K562 (cell line): ENCODE measurements around the gene NTM. TPM values are rescaled to one million over a fixed set of nuclear protein-coding genes. Genes with fewer than 3 reads are reported as not detected.

Experiments
- PHB ChIP-seq: fragments of 250-450 bp; sonication (Bioruptor Pico); IDR thresholded peaks from 2 replicates; pipeline ENCODE4 v1.5.0; 2021
- PHF8 ChIP-seq: fragments of 200-600 bp; sonication (generic); IDR thresholded peaks from 2 replicates; pipeline ENCODE4 v1.6.1; 2012; ENCODE audit warnings: mixed run types, mild to moderate bottlenecking, inconsistent platforms, low read length, moderate library complexity, borderline replicate concordance
- TGIF2 ChIP-seq: sonication (generic); formaldehyde crosslinking; IDR thresholded peaks from 2 replicates; pipeline ENCODE4 v1.8.1; 2022; ENCODE audit warnings: mild to moderate bottlenecking, missing genetic modification reagents, moderate library complexity
- ZBTB7A ChIP-seq: IDR thresholded peaks from 2 replicates; pipeline ENCODE4 v1.6.1; 2011; ENCODE audit warnings: low read depth, mild to moderate bottlenecking, low read length, moderate library complexity, borderline replicate concordance; ENCODE audit not compliant: control insufficient read depth
- ZNF121 ChIP-seq: sonication (generic); formaldehyde crosslinking; conservative IDR thresholded peaks from 2 replicates; pipeline ENCODE4 v1.8.0; 2022; ENCODE audit warnings: missing genetic modification reagents
- ZNF282 ChIP-seq: sonication (generic); formaldehyde crosslinking; IDR thresholded peaks from 2 replicates; pipeline ENCODE4 v1.8.1; 2023; ENCODE audit warnings: missing genetic modification reagents
- ZNF318 ChIP-seq, 2 experiments: fragments of 450-650 bp; IDR thresholded peaks; 2 replicates each; pipeline ENCODE4 v1.6.1; 2016; ENCODE audit warnings: mild to moderate bottlenecking in 2 of 2, borderline replicate concordance in 1 of 2, low read depth in 1 of 2, moderate library complexity in 1 of 2
- ZNF431 ChIP-seq: sonication (generic); formaldehyde crosslinking; IDR thresholded peaks from 2 replicates; pipeline ENCODE4 v1.8.0; 2022; ENCODE audit warnings: mild to moderate bottlenecking, missing genetic modification reagents
- polyA plus RNA-seq, 8 experiments: library from polyadenylated mRNA; depleted of rRNA in 4 of 8; stranded (reverse) in 5 of 8; unstranded in 3 of 8; fragments of >200 nt; fragmentation: Nextera tagmentation in 2 of 8; fragmentation: Illumina TruSeq in 1 of 8; extraction: Ambion mirVana in 2 of 8; extraction: Trizol in 1 of 8; gene quantifications; 2 replicates each; pipeline versions ENCODE4 v1.2.1 to v1.2.3, GENCODE V29; 2011 to 2014; ENCODE audit warnings: inconsistent platforms in 1 of 8, missing spikeins in 1 of 8
- total RNA-seq, 7 experiments: library from RNA; depleted of rRNA in 6 of 7; stranded (reverse); fragments of >200 nt in 6 of 7; fragmentation: Illumina TruSeq in 2 of 7; extraction: Trizol in 2 of 7; gene quantifications; 2 replicates each; pipeline versions ENCODE4 v1.2.1 to v1.2.3, GENCODE V29; 2011 to 2021; ENCODE audit warnings: low replicate concordance in 1 of 7
- TF ChIP-seq, protein P1 (sequence below): fragments of 250-450 bp; sonication (Bioruptor Pico); IDR thresholded peaks from 2 replicates; pipeline ENCODE4 v1.4.0; 2020; ENCODE audit warnings: mild to moderate bottlenecking, moderate library complexity

NTM gene
- total and polyA plus RNA-seq, 9 of the 15 experiments (the other 6 are each of a cell fraction or from before 2014, with no cell fraction given) = not detected

- TF ChIP-seq ZNF318 (IDR thresholded peaks at IDR 0.05; ENCODE audit: borderline replicate concordance in 1 of 2, low read depth in 1 of 2) (no peak), ZNF282 (no peak), PHB (no peak), PHF8 (no peak), ZBTB7A (no peak), ZNF121 (CRISPR knock-in tag) (no peak), ZNF431 (CRISPR knock-in tag) (no peak), TGIF2 (CRISPR knock-in tag) (no peak)
- TF ChIP-seq, protein P1, sequence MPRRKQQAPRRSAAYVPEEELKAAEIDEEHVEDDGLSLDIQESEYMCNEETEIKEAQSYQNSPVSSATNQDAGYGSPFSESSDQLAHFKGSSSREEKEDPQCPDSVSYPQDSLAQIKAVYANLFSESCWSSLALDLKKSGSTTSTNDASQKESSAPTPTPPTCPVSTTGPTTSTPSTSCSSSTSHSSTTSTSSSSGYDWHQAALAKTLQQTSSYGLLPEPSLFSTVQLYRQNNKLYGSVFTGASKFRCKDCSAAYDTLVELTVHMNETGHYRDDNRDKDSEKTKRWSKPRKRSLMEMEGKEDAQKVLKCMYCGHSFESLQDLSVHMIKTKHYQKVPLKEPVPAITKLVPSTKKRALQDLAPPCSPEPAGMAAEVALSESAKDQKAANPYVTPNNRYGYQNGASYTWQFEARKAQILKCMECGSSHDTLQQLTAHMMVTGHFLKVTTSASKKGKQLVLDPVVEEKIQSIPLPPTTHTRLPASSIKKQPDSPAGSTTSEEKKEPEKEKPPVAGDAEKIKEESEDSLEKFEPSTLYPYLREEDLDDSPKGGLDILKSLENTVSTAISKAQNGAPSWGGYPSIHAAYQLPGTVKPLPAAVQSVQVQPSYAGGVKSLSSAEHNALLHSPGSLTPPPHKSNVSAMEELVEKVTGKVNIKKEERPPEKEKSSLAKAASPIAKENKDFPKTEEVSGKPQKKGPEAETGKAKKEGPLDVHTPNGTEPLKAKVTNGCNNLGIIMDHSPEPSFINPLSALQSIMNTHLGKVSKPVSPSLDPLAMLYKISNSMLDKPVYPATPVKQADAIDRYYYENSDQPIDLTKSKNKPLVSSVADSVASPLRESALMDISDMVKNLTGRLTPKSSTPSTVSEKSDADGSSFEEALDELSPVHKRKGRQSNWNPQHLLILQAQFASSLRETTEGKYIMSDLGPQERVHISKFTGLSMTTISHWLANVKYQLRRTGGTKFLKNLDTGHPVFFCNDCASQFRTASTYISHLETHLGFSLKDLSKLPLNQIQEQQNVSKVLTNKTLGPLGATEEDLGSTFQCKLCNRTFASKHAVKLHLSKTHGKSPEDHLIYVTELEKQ = no peak
Observed at GRCh38 chr11:132158696-132159095, 788.3 kb downstream of the NTM start (continued).
